ENCODE measurements around the gene CD4.

CD4 gene

GRCh38 chr12:6752921-6753771 is 36.2 kb upstream of the CD4 start, which contains the start of gene MLF2:
Gene MLF2 (minus strand): TSS chr12:6753141. CDS start chr12:6752334, 807 bp downstream.
- H3K4me1 ChIP-seq (ENCODE audit: insufficient read depth, low read length): peaks cover 7% of the 10 kb centered on the region; the same call in 1 of the 2 replicates
- peak within 1 kb of the TSS; percentile 90 for H3K27ac ChIP-seq (ENCODE audit: low read length)
- H3K9ac ChIP-seq (ENCODE audit: low read depth, low read length): peak within 1 kb of the TSS; percentile 93
- H3K9me3 ChIP-seq (ENCODE audit: insufficient read depth, low read depth, low read length): no peaks in the 10 kb centered on the region
- H3K36me3 ChIP-seq (ENCODE audit: insufficient read depth, low read depth, low read length): peaks cover 39% of the 10 kb centered on the region
- H3K27me3 ChIP-seq (ENCODE audit: insufficient read depth, low read length): no peaks in the 10 kb centered on the region
- H3K4me3 ChIP-seq (ENCODE audit: low read length): peak within 1 kb of the TSS; percentile 86

GRCh38 chr12:6753772-6754356 is 35.5 kb upstream of the CD4 start:
- no peaks in the 10 kb centered on the region for H3K27me3 ChIP-seq (ENCODE audit: insufficient read depth, low read length)
- H3K4me1 ChIP-seq (ENCODE audit: insufficient read depth, low read length): peaks cover 7% of the 10 kb centered on the region; the same call in 1 of the 2 replicates
- peak overlapping the region; percentile 44; the same call in 1 of the 2 replicates for H3K4me3 ChIP-seq (ENCODE audit: low read length)
- peak overlapping the region; percentile 93; the same call in 1 of the 2 replicates for H3K9ac ChIP-seq (ENCODE audit: low read depth, low read length)
- peaks cover 32% of the 10 kb centered on the region for H3K36me3 ChIP-seq (ENCODE audit: insufficient read depth, low read depth, low read length)
- H3K27ac ChIP-seq (ENCODE audit: low read length): no peak overlapping the region
- no peaks in the 10 kb centered on the region for H3K9me3 ChIP-seq (ENCODE audit: insufficient read depth, low read depth, low read length)

GRCh38 chr12:6754411-6754810 is 34.9 kb upstream of the CD4 start:
- Histone ChIP-seq H3K9ac (ENCODE audit: low read depth, low read length) (peak overlapping the region; percentile 93; the same call in 1 of the 2 replicates), H3K27me3 (ENCODE audit: insufficient read depth, low read length) (no peaks in the 10 kb centered on the region), H3K4me3 (ENCODE audit: low read length) (no peak overlapping the region), H3K4me1 (ENCODE audit: insufficient read depth, low read length) (peaks cover 7% of the 10 kb centered on the region; the same call in 1 of the 2 replicates), H3K9me3 (ENCODE audit: insufficient read depth, low read depth, low read length) (no peaks in the 10 kb centered on the region), H3K27ac (ENCODE audit: low read length) (no peak overlapping the region), H3K36me3 (ENCODE audit: insufficient read depth, low read depth, low read length) (peaks cover 27% of the 10 kb centered on the region)

GRCh38 chr12:6757028-6757690 is 32.2 kb upstream of the CD4 start:
- Histone ChIP-seq H3K27ac (ENCODE audit: low read length) (no peak overlapping the region), H3K9ac (ENCODE audit: low read depth, low read length) (no peak overlapping the region), H3K4me1 (ENCODE audit: insufficient read depth, low read length) (peaks cover 7% of the 10 kb centered on the region; the same call in 1 of the 2 replicates), H3K36me3 (ENCODE audit: insufficient read depth, low read depth, low read length) (no peaks in the 10 kb centered on the region), H3K27me3 (ENCODE audit: insufficient read depth, low read length) (no peaks in the 10 kb centered on the region), H3K4me3 (ENCODE audit: low read length) (no peak overlapping the region), H3K9me3 (ENCODE audit: insufficient read depth, low read depth, low read length) (no peaks in the 10 kb centered on the region)

- Histone ChIP-seq H3K27ac (ENCODE audit: low read length) (no peak overlapping the region), H3K4me3 (ENCODE audit: low read length) (no peak overlapping the region), H3K9me3 (ENCODE audit: insufficient read depth, low read depth, low read length) (no peaks in the 10 kb centered on the region), H3K36me3 (ENCODE audit: insufficient read depth, low read depth, low read length) (no peaks in the 10 kb centered on the region), H3K4me1 (ENCODE audit: insufficient read depth, low read length) (peaks cover 11% of the 10 kb centered on the region; the same call in 1 of the 2 replicates), H3K9ac (ENCODE audit: low read depth, low read length) (no peak overlapping the region), H3K27me3 (ENCODE audit: insufficient read depth, low read length) (no peaks in the 10 kb centered on the region)
Measured at GRCh38 chr12:6758506-6759095, 30.7 kb upstream of the CD4 start.

- H3K27me3 ChIP-seq (ENCODE audit: insufficient read depth, low read length): no peaks in the 10 kb centered on the region
- H3K4me1 ChIP-seq (ENCODE audit: insufficient read depth, low read length): peaks cover 8% of the 10 kb centered on the region; the same call in 1 of the 2 replicates
- H3K36me3 ChIP-seq (ENCODE audit: insufficient read depth, low read depth, low read length): no peaks in the 10 kb centered on the region
- no peak overlapping the region for H3K27ac ChIP-seq (ENCODE audit: low read length)
- H3K9me3 ChIP-seq (ENCODE audit: insufficient read depth, low read depth, low read length): no peaks in the 10 kb centered on the region
- H3K4me3 ChIP-seq (ENCODE audit: low read length): no peak overlapping the region
- no peak overlapping the region for H3K9ac ChIP-seq (ENCODE audit: low read depth, low read length)
Measured at GRCh38 chr12:6759741-6760140, 29.6 kb upstream of the CD4 start.

GRCh38 chr12:6763380-6763779 is 25.9 kb upstream of the CD4 start:
- no peaks in the 10 kb centered on the region for H3K36me3 ChIP-seq (ENCODE audit: insufficient read depth, low read depth, low read length)
- H3K27me3 ChIP-seq (ENCODE audit: insufficient read depth, low read length): no peaks in the 10 kb centered on the region
- H3K9ac ChIP-seq (ENCODE audit: low read depth, low read length): peak overlapping the region; percentile 74; the same call in 1 of the 2 replicates
- no peaks in the 10 kb centered on the region for H3K9me3 ChIP-seq (ENCODE audit: insufficient read depth, low read depth, low read length)
- peak overlapping the region; percentile 73 for H3K27ac ChIP-seq (ENCODE audit: low read length)
- peak overlapping the region; percentile 46; the same call in 1 of the 2 replicates for H3K4me3 ChIP-seq (ENCODE audit: low read length)
- peaks cover 17% of the 10 kb centered on the region; the same call in 1 of the 2 replicates for H3K4me1 ChIP-seq (ENCODE audit: insufficient read depth, low read length)

GRCh38 chr12:6764011-6764828 is 25.1 kb upstream of the CD4 start:
- H3K9me3 ChIP-seq (ENCODE audit: insufficient read depth, low read depth, low read length): no peaks in the 10 kb centered on the region
- H3K4me3 ChIP-seq (ENCODE audit: low read length): peak overlapping the region; percentile 74; the same call in 1 of the 2 replicates
- peaks cover under 1% of the 10 kb centered on the region; the same call in 1 of the 2 replicates for H3K36me3 ChIP-seq (ENCODE audit: insufficient read depth, low read depth, low read length)
- H3K9ac ChIP-seq (ENCODE audit: low read depth, low read length): peak overlapping the region; percentile 74; the same call in 1 of the 2 replicates
- H3K4me1 ChIP-seq (ENCODE audit: insufficient read depth, low read length): peaks cover 25% of the 10 kb centered on the region; the same call in 1 of the 2 replicates
- H3K27ac ChIP-seq (ENCODE audit: low read length): peak overlapping the region; percentile 73
- no peaks in the 10 kb centered on the region for H3K27me3 ChIP-seq (ENCODE audit: insufficient read depth, low read length)

- Histone ChIP-seq H3K27me3 (ENCODE audit: insufficient read depth, low read length) (no peaks in the 10 kb centered on the region), H3K36me3 (ENCODE audit: insufficient read depth, low read depth, low read length) (peaks cover 10% of the 10 kb centered on the region), H3K9me3 (ENCODE audit: insufficient read depth, low read depth, low read length) (no peaks in the 10 kb centered on the region), H3K9ac (ENCODE audit: low read depth, low read length) (peak overlapping the region; percentile 69; the same call in 1 of the 2 replicates), H3K4me3 (ENCODE audit: low read length) (peak overlapping the region; percentile 74), H3K27ac (ENCODE audit: low read length) (peak overlapping the region; percentile 52), H3K4me1 (ENCODE audit: insufficient read depth, low read length) (peaks cover 30% of the 10 kb centered on the region; the same call in 1 of the 2 replicates)
Measured at GRCh38 chr12:6765048-6765633, 24.2 kb upstream of the CD4 start.

All from iPS-20b (cell line).